ENCODE data around the gene PPIL4.

The PPIL4 gene

DNA sequence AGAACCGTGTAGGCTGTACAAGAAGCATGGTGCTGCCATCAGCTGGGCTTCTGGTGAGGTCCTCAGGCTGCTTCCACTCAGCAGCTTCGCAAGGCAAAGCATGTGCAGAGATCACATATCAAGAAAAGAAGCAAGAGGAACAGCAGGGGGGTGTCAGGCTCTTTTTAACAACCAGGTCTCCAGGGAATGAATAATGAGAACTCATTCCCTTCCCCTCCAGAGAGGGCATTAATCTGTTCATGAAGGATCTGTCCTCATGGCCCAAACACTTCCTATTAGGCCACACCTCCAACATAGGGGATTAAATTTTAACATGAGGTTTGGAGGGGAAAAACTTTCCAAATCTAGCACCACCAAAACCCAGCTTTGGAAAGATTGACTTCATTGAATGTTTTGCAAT is 40.3 kb upstream of the PPIL4 start:
- Histone ChIP-seq H3F3A (ENCODE audit: control insufficient read depth, insufficient read depth) (0 out of 2 replicates have a peak, but pooled peaks cover under 1% of the 10 kb centered on the region), H4K20me1 (ENCODE audit: control insufficient read depth, insufficient read depth, low read depth, low read length) (no peaks in the 10 kb centered on the region), H3K4me3 (ENCODE audit: low read length) (no peak overlapping the region), H3K4me1 (ENCODE audit: control insufficient read depth, low read length) (no peaks in the 10 kb centered on the region), H3K27me3 (ENCODE audit: control insufficient read depth, low read length) (no peaks in the 10 kb centered on the region), H3K79me2 (ENCODE audit: control insufficient read depth, low read length) (no peaks in the 10 kb centered on the region), H3K36me3 (ENCODE audit: control insufficient read depth, low read length) (peaks cover 55% of the 10 kb centered on the region), H3K4me2 (ENCODE audit: low read length) (no peak overlapping the region), H3K27ac (ENCODE audit: low read depth, low read length) (no peak overlapping the region), H3K9me2 (replicated peaks; ENCODE audit: control insufficient read depth, low read length) (no peaks in the 10 kb centered on the region), H3K9me3 (ENCODE audit: control insufficient read depth, insufficient read depth, low read length) (no peaks in the 10 kb centered on the region)
- TF ChIP-seq EZH2phosphoT487 (IDR thresholded peaks at IDR 0.05; ENCODE audit: borderline replicate concordance, low read length), result no peak

DNA sequence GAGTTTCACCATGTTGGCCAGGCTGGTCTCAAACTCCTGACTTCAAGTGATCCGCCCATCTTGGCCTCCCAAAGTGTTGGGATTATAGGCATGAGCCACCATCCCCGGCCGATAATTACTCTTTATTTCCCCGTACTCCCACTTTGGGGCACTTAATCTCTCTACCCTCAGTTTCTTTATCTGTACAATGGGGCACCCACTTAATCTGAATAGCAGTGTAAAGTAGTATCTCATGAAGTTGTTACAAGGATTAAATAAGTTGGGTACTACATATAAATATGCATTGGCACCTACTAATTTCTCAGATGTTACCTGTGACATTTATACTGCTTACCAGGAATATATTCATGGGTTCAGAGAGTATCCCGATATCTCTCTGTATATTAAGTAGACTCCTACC is 35.5 kb upstream of the PPIL4 start:
- H3K36me3 ChIP-seq (ENCODE audit: control insufficient read depth, low read length), result peaks cover 53% of the 10 kb centered on the region

DNA sequence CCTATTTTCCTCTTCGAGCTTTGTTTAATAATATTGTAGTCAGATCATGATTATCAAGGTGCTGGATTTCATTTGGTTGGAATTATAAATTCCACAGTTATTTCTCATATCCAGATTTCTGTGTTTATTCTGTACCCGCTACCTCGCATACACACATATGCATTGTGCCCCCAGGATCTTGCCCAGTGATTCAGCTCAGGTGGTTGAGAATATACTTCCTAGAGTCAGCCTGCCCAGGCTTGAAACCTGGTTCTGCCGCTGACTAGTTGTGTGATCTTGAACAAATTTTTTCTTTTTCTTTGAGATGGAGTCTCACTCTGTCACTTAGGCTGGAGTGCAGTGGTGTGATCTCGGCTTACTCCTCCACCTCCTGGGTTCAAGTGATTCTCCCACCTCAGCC is 35.0 kb upstream of the PPIL4 start:
- Histone ChIP-seq H3K4me1 (ENCODE audit: control insufficient read depth, low read length) (no peaks in the 10 kb centered on the region), H3K27ac (ENCODE audit: low read depth, low read length) (no peak overlapping the region), H3F3A (ENCODE audit: control insufficient read depth, insufficient read depth) (peaks cover 3% of the 10 kb centered on the region; the same call in 1 of the 2 replicates), H3K79me2 (ENCODE audit: control insufficient read depth, low read length) (no peaks in the 10 kb centered on the region), H3K9me3 (ENCODE audit: control insufficient read depth, insufficient read depth, low read length) (no peaks in the 10 kb centered on the region), H4K20me1 (ENCODE audit: control insufficient read depth, insufficient read depth, low read depth, low read length) (no peaks in the 10 kb centered on the region), H3K4me2 (ENCODE audit: low read length) (no peak overlapping the region), H3K9me2 (replicated peaks; ENCODE audit: control insufficient read depth, low read length) (no peaks in the 10 kb centered on the region), H3K4me3 (ENCODE audit: low read length) (no peak overlapping the region), H3K27me3 (ENCODE audit: control insufficient read depth, low read length) (no peaks in the 10 kb centered on the region), H3K36me3 (ENCODE audit: control insufficient read depth, low read length) (peaks cover 53% of the 10 kb centered on the region)
- no peak for TF ChIP-seq EZH2phosphoT487 (IDR thresholded peaks at IDR 0.05; ENCODE audit: borderline replicate concordance, low read length)
- TF ChIP-seq, protein P1, sequence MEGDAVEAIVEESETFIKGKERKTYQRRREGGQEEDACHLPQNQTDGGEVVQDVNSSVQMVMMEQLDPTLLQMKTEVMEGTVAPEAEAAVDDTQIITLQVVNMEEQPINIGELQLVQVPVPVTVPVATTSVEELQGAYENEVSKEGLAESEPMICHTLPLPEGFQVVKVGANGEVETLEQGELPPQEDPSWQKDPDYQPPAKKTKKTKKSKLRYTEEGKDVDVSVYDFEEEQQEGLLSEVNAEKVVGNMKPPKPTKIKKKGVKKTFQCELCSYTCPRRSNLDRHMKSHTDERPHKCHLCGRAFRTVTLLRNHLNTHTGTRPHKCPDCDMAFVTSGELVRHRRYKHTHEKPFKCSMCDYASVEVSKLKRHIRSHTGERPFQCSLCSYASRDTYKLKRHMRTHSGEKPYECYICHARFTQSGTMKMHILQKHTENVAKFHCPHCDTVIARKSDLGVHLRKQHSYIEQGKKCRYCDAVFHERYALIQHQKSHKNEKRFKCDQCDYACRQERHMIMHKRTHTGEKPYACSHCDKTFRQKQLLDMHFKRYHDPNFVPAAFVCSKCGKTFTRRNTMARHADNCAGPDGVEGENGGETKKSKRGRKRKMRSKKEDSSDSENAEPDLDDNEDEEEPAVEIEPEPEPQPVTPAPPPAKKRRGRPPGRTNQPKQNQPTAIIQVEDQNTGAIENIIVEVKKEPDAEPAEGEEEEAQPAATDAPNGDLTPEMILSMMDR (IDR thresholded peaks at IDR 0.05; ENCODE audit: low read depth, low read length, poor library complexity, severe bottlenecking), result no peak

More for the DNA sequence above, 35.5 kb upstream of the PPIL4 start:
- H4K20me1 ChIP-seq (ENCODE audit: control insufficient read depth, insufficient read depth, low read depth, low read length), result no peaks in the 10 kb centered on the region
- peaks cover 3% of the 10 kb centered on the region; the same call in 1 of the 2 replicates for H3F3A ChIP-seq (ENCODE audit: control insufficient read depth, insufficient read depth)
- H3K27ac ChIP-seq (ENCODE audit: low read depth, low read length), result no peak overlapping the region
- no peaks in the 10 kb centered on the region for H3K4me1 ChIP-seq (ENCODE audit: control insufficient read depth, low read length)
- no peak for TF ChIP-seq EZH2phosphoT487 (IDR thresholded peaks at IDR 0.05; ENCODE audit: borderline replicate concordance, low read length)
- TF ChIP-seq, protein P1 (IDR thresholded peaks at IDR 0.05; ENCODE audit: low read depth, low read length, poor library complexity, severe bottlenecking), result no peak
- no peaks in the 10 kb centered on the region for H3K79me2 ChIP-seq (ENCODE audit: control insufficient read depth, low read length)
- no peak overlapping the region for H3K4me3 ChIP-seq (ENCODE audit: low read length)
- H3K4me2 ChIP-seq (ENCODE audit: low read length), result no peak overlapping the region
- no peaks in the 10 kb centered on the region for H3K27me3 ChIP-seq (ENCODE audit: control insufficient read depth, low read length)
- no peaks in the 10 kb centered on the region for H3K9me2 ChIP-seq (replicated peaks; ENCODE audit: control insufficient read depth, low read length)
- no peaks in the 10 kb centered on the region for H3K9me3 ChIP-seq (ENCODE audit: control insufficient read depth, insufficient read depth, low read length)

DNA sequence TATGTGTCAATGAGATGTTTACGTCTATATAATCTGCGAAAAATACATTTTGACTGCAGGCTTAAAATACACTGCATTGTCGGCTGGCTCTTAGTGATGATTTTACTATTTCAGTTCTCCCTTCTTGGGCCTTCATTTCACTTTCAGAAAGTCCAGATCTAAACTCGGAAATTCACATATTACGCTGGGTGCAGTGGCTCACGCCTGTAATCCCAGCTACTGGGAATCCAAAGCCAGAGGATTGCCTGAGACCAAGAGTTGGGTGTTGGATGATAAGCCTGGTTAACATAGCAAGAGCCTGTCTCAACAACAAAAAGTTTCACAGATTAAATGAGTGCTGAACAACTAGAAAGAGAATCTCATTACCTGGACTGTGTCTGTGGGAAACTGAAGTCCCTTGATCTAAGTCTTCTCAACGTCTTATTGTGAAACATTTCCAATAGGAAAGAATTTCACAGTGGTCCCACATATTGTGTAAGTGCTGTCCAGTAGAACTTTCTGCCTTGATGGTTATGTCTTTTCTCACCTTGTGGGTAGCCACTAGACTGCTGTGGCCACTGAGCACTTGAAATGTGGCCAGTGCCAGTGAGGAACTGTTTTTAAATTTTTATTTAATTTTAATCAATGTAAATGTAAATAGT is 22.2 kb upstream of the PPIL4 start:
- H3K79me2 ChIP-seq (ENCODE audit: control insufficient read depth, low read length), result peaks cover 57% of the 10 kb centered on the region
- peak overlapping the region; percentile 84 for H3K4me2 ChIP-seq (ENCODE audit: low read length)

More for the DNA sequence above, 22.2 kb upstream of the PPIL4 start:
- H3K27ac ChIP-seq (ENCODE audit: low read depth, low read length), result no peak overlapping the region
- H4K20me1 ChIP-seq (ENCODE audit: control insufficient read depth, insufficient read depth, low read depth, low read length), result peaks cover 11% of the 10 kb centered on the region; the same call in 1 of the 2 replicates
- no peak for TF ChIP-seq EZH2phosphoT487 (IDR thresholded peaks at IDR 0.05; ENCODE audit: borderline replicate concordance, low read length)
- TF ChIP-seq, protein P1 (IDR thresholded peaks at IDR 0.05; ENCODE audit: low read depth, low read length, poor library complexity, severe bottlenecking), result no peak
- peaks cover 14% of the 10 kb centered on the region for H3K36me3 ChIP-seq (ENCODE audit: control insufficient read depth, low read length)
- H3K9me3 ChIP-seq (ENCODE audit: control insufficient read depth, insufficient read depth, low read length), result no peaks in the 10 kb centered on the region
- no peaks in the 10 kb centered on the region for H3K9me2 ChIP-seq (replicated peaks; ENCODE audit: control insufficient read depth, low read length)
- no peaks in the 10 kb centered on the region for H3K27me3 ChIP-seq (ENCODE audit: control insufficient read depth, low read length)
- peak overlapping the region; percentile 97 for H3K4me3 ChIP-seq (ENCODE audit: low read length)
- H3K4me1 ChIP-seq (ENCODE audit: control insufficient read depth, low read length), result peaks cover 22% of the 10 kb centered on the region
- peaks cover 13% of the 10 kb centered on the region for H3F3A ChIP-seq (ENCODE audit: control insufficient read depth, insufficient read depth)
